Astrocyte (in vitro differentiated cells and primary cell): ENCODE data around the gene ESRRG.

Experiments
- EZH2 ChIP-seq: IDR thresholded peaks from 2 replicates; pipeline ENCODE4 v1.6.1; 2012; ENCODE audit warnings: mild to moderate bottlenecking, low read length, inconsistent platforms; ENCODE audit not compliant: insufficient read depth
- TF ChIP-seq, protein P1 (sequence below): IDR thresholded peaks from 2 replicates; pipeline ENCODE4 v1.5.1; 2011; ENCODE audit warnings: low read depth, mild to moderate bottlenecking, inconsistent platforms, low read length, moderate library complexity; ENCODE audit not compliant: insufficient read depth

DNA sequence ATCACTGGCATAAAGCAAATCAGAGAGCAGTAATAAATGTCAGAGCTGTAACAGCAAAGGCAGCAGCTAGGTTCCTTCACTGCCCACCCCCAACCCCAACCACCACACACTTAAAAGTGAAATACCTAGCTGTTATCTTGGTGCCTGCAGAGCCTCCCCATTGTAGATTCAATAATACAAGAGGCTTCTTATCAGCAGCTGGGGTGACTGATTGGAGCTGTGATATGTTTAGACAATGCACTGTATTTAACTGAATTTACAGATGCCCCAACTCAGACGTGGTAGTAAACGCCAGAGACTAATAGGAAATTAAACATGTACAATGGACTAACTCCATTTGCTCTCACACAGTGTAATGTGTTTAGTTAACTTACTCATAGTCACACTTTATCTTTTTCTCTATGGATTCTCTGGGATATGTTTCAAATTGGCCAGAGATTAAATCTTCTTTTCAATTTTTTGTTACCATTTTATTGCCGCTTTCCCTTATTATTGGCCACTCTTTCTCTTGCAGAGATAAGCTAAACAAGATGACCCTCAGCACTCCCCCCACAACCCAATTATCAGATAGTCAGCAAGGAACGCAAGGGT, 117.1 kb downstream of the ESRRG start:
- TF ChIP-seq, protein P1, sequence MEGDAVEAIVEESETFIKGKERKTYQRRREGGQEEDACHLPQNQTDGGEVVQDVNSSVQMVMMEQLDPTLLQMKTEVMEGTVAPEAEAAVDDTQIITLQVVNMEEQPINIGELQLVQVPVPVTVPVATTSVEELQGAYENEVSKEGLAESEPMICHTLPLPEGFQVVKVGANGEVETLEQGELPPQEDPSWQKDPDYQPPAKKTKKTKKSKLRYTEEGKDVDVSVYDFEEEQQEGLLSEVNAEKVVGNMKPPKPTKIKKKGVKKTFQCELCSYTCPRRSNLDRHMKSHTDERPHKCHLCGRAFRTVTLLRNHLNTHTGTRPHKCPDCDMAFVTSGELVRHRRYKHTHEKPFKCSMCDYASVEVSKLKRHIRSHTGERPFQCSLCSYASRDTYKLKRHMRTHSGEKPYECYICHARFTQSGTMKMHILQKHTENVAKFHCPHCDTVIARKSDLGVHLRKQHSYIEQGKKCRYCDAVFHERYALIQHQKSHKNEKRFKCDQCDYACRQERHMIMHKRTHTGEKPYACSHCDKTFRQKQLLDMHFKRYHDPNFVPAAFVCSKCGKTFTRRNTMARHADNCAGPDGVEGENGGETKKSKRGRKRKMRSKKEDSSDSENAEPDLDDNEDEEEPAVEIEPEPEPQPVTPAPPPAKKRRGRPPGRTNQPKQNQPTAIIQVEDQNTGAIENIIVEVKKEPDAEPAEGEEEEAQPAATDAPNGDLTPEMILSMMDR = no peak
- TF ChIP-seq EZH2 = no peak
